ENCODE measurements around the gene CLDN14.
"Not testable (repeated sequence)": the region's sequence is repeated elsewhere in the genome, so short reads cannot be mapped to it uniquely, and the experiment has no call there.

The CLDN14 gene

GRCh38 chr21:36487641-36488307, 7.9 kb upstream of the CLDN14 start:
- TF ChIP-seq ZNF274 (IDR thresholded peaks at IDR 0.05; ENCODE audit: low read depth, low read length): no peak
- H3K4me3 ChIP-seq (ENCODE audit: low read length): no peak overlapping the region

DNA sequence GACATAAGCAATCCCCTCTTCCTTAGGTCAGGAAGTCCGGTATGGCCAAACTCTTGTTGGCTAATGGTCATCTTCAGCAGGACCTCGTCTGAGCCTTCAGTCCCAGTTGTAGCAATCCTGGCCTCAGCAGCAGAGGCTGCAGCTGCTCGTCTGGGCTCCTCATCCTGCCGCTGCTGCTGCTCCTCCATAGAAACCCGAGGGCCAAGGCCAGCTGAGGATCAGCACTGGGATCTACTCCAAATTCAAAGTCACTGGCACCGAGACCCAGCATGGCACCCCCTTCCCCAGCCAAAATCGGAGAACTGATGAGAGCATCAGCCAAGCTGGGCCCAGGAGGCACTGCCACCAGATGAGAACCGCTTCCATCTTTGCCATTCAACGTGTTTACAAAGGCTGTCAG, 6.3 kb upstream of the CLDN14 start:
- TF ChIP-seq ZNF274 (IDR thresholded peaks at IDR 0.05; ENCODE audit: low read depth, low read length): no peak
- H3K4me3 ChIP-seq (ENCODE audit: low read length): no peak overlapping the region

DNA sequence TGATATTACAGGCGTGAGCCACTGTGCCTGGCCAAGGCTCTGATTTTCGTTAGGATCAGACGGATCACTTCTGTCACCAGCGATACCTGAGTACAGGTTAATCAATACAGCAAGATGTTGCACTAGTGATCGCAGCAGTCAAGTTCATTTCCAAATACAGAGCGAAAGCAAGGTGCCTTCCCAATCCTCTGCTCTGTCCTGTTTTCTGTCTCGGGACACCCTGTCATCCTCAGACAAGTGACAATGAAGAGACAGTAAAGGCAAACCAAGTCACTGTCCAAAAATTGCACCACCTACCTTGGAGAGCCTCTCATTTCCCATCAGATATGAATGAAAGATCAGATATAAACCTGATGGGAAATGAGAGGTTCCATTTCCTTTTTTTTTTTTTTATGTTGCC, 5.6 kb upstream of the CLDN14 start:
- H3K4me3 ChIP-seq (ENCODE audit: low read length): no peak overlapping the region
- TF ChIP-seq ZNF274 (IDR thresholded peaks at IDR 0.05; ENCODE audit: low read depth, low read length): no peak

DNA sequence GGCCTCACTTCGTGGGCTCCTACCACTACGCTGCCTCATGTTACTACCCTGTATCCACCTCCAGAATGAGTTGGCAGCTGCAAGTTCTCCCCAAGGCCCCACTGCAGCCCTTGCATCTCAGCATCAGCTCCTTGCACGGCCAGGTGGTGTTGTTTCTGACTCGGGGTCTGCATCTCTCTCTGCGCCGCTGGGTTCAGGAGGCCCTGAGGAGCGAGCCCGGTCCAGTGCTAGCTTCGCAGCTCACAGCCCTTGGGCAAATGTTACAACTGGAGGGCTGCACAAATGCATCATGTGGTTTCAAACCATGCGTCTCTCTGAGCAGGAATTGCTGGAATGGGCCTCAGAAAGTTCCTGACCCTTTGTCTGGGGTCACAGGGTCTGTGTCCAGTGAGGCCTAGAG, 3.2 kb upstream of the CLDN14 start:
- H3K4me3 ChIP-seq (ENCODE audit: low read length): no peak overlapping the region
- TF ChIP-seq ZNF274 (IDR thresholded peaks at IDR 0.05; ENCODE audit: low read depth, low read length): no peak

GRCh38 chr21:36482673-36483072, 2.8 kb upstream of the CLDN14 start:
- no peak for TF ChIP-seq ZNF274 (IDR thresholded peaks at IDR 0.05; ENCODE audit: low read depth, low read length)
- no peak overlapping the region for H3K4me3 ChIP-seq (ENCODE audit: low read length)

- no peak overlapping the region for H3K4me3 ChIP-seq (ENCODE audit: low read length)
- TF ChIP-seq ZNF274 (IDR thresholded peaks at IDR 0.05; ENCODE audit: low read depth, low read length): no peak
Observed at GRCh38 chr21:36482181-36482580, 2.3 kb upstream of the CLDN14 start.

GRCh38 chr21:36481639-36482038, 1.7 kb upstream of the CLDN14 start:
- no peak overlapping the region for H3K4me3 ChIP-seq (ENCODE audit: low read length)
- TF ChIP-seq ZNF274 (IDR thresholded peaks at IDR 0.05; ENCODE audit: low read depth, low read length): no peak

DNA sequence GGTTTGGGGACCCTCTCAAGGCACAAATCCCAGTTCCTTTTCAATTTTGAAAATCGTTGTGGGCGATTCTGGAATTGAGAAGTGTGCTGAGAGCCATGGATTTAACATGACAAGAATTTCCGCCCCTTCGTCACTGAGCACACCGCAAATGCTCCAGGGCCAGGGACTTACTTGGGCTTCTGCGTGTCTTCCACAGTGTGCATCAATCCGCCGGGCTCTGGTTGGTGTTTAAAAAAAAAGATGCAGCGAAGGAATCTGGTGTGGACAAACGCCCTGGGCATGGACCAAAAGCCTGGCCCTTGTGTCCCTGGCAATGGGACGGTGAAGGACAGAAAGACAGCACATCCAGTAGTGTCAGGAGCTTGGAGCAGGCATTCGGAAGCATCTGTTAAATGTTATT, 696 bp upstream of the CLDN14 start:
- TF ChIP-seq ZNF274 (IDR thresholded peaks at IDR 0.05; ENCODE audit: low read depth, low read length): no peak
- no peak overlapping the region for H3K4me3 ChIP-seq (ENCODE audit: low read length)

- H3K4me3 ChIP-seq (ENCODE audit: low read length): no peak overlapping the region
- TF ChIP-seq ZNF274 (IDR thresholded peaks at IDR 0.05; ENCODE audit: low read depth, low read length): no peak
Observed at GRCh38 chr21:36478941-36479340, 981 bp downstream of the CLDN14 start.

DNA sequence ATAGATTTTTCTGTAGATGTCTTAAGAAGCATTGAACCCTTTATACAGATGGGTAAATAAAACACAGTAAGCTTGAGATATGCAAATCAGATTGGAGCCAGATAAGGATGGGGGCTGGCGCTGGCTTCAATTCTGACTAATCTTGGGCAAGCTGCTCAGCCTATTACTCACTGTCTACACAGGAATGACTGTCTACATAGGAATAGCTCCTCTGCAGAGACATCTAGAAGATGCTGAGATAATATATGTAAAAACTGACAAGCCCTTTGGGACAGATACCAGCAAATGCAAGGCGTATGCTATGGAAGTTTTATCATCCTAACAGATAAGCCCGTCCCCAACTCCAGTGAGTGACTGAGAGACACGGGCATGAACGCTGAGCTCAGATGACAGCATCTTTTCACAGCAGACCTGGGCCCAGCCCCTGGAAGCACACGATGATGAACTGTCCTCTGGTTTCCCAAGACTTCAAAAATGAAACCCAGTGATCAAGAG, 1.7 kb downstream of the CLDN14 start:
- no peak overlapping the region for H3K4me3 ChIP-seq (ENCODE audit: low read length)
- TF ChIP-seq ZNF274 (IDR thresholded peaks at IDR 0.05; ENCODE audit: low read depth, low read length): no peak

DNA sequence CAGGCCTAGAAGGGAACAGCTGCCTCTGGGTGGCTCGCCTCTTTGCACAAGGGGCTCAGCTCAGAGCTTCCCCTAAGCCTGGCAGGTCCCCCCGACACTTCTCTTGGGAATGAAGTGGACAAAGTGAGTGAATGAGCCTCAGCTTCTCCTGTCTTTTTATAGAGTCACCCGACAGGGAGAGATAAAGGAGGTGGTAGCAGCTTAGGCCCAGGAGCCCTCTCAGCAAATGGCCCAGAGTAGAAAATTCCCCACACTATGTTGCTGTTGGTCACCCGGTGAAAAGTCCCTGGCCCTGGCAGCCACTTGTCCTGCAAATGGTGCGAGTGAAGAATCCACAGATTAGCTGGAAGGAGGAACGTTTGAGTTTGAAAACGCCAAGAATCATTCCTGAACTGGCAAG, 2.4 kb downstream of the CLDN14 start:
- no peak for TF ChIP-seq ZNF274 (IDR thresholded peaks at IDR 0.05; ENCODE audit: low read depth, low read length)
- H3K4me3 ChIP-seq (ENCODE audit: low read length): no peak overlapping the region

DNA sequence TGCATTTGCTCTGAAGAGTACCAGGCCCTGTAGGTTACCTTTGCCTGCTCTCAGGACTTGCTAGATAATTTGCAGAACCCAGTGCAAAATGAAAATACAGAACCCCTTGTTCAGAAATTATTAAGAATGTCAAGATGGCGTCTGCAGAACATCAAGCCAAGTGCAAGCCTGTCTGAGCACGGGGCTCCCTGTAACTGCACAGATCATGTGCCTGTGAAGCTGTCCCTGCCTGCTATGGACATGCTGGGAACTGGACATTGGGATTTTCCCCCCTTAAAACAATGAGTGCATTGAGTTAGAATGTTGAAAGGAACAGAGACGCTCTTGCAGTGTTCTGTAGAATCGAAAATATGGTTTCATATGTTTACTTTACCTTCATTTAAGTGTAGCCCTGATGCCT, 2.9 kb downstream of the CLDN14 start:
- no peak overlapping the region for H3K4me3 ChIP-seq (ENCODE audit: low read length)
- TF ChIP-seq ZNF274 (IDR thresholded peaks at IDR 0.05; ENCODE audit: low read depth, low read length): no peak

DNA sequence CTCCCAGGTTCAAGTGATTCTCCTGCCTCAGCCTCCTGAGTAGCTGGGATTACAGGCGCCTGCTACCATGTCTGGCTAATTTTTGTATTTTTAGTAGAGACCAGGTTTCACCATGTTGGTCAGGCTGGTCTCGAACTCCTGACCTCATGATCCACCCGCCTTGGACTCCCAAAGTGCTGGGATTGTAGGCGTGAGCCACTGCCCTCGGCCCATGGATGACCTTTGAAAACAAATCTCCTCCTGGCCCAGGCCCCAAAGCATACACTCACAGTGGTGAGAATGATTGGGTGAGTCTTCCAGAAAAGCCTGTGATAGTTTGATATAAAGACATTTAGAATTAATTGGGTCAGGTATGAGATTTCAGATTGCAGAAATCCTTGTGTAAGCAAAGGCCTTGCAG, 3.4 kb downstream of the CLDN14 start:
- not testable (repeated sequence) for H3K4me3 ChIP-seq (ENCODE audit: low read length)

- no peak for TF ChIP-seq ZNF274 (IDR thresholded peaks at IDR 0.05; ENCODE audit: low read depth, low read length)
- H3K4me3 ChIP-seq (ENCODE audit: low read length): no peak overlapping the region
Observed at GRCh38 chr21:36474591-36474990, 5.3 kb downstream of the CLDN14 start.

DNA sequence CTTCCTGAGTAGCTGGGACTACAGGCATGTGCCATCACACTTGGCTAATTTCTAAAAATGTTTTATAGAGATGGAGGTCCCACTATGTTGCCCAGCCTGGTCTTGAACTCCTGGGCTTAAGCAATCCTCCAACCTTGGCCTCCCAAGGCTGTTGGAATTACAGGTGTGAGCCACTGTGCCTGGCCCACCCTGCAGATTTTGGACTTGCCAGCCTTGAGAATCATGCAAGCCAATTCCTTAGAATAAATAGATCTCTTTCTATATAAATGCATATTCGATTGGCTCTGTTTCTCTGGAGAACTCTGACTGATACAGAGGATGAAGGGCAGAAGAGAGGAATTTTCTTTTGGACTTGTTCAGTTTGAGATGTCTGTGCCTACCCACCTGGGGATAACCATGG, 6.7 kb downstream of the CLDN14 start:
- TF ChIP-seq ZNF274 (IDR thresholded peaks at IDR 0.05; ENCODE audit: low read depth, low read length): no peak
- no peak overlapping the region for H3K4me3 ChIP-seq (ENCODE audit: low read length)

DNA sequence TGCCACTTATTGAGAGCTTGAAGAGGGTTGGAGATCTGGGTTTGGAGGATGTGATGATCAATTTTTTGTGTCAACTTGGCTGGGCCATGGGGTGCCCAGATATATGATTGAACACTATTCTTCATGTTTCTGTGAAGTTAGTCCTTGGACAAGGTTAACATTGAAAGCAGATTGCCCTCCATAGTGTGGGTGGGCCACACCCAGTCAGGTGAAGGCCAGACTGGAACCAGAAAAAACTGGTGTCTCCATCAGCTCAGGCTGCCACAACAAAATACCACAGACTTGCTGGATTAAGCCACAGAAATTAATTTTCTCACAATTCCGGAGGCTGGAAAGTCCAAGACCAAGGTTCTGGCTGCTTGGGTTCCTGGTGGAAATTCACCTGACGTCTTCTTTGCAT, 7.5 kb downstream of the CLDN14 start:
- no peak overlapping the region for H3K4me3 ChIP-seq (ENCODE audit: low read length)
- TF ChIP-seq ZNF274 (IDR thresholded peaks at IDR 0.05; ENCODE audit: low read depth, low read length): no peak

Data from GM08714 (cell line).